HG03060 (cell line): ENCODE results near the gene BICC1.

Experiments
- ATAC-seq: cut with Tn5 transposase; IDR thresholded peaks from one replicate; pipeline ENCODE4 v1.9.1; 2021; ENCODE audit warnings: low read depth, moderate number of reproducible peaks; ENCODE audit not compliant: unreplicated experiment

The BICC1 gene

GRCh38 chr10:58806970-58807628 is 294.4 kb downstream of the BICC1 start:
- no peak for ATAC-seq

GRCh38 chr10:58807629-58808022 is 295.0 kb downstream of the BICC1 start:
- no peak for ATAC-seq

- ATAC-seq, result no peak
Measured at GRCh38 chr10:58810751-58811150, 298.1 kb downstream of the BICC1 start.

GRCh38 chr10:58813573-58813972 is 300.9 kb downstream of the BICC1 start:
- no peak for ATAC-seq

- no peak for ATAC-seq
Measured at GRCh38 chr10:58817201-58817846, 304.7 kb downstream of the BICC1 start.

- no peak for ATAC-seq
Measured at GRCh38 chr10:58818900-58819299, 306.2 kb downstream of the BICC1 start.

GRCh38 chr10:58820386-58820785 is 307.7 kb downstream of the BICC1 start:
- no peak for ATAC-seq

- ATAC-seq, result no peak
Measured at GRCh38 chr10:58820861-58821751, 308.4 kb downstream of the BICC1 start.

GRCh38 chr10:58821752-58822056 is 309.0 kb downstream of the BICC1 start:
- no peak for ATAC-seq

GRCh38 chr10:58823983-58824382 is 311.3 kb downstream of the BICC1 start:
- no peak for ATAC-seq

GRCh38 chr10:58824396-58824795 is 311.7 kb downstream of the BICC1 start:
- no peak for ATAC-seq

GRCh38 chr10:58826694-58827093 is 314.0 kb downstream of the BICC1 start:
- no peak for ATAC-seq

GRCh38 chr10:58827381-58827780 is 314.7 kb downstream of the BICC1 start:
- ATAC-seq, result no peak

GRCh38 chr10:58829839-58830238 is 317.2 kb downstream of the BICC1 start:
- no peak for ATAC-seq

GRCh38 chr10:58830697-58831096 is 318.0 kb downstream of the BICC1 start:
- no peak for ATAC-seq

GRCh38 chr10:58833771-58834561 is 321.3 kb downstream of the BICC1 start:
- no peak for ATAC-seq

GRCh38 chr10:58836176-58836700 is 323.6 kb downstream of the BICC1 start:
- ATAC-seq, result no peak

GRCh38 chr10:58836991-58837575 is 324.4 kb downstream of the BICC1 start:
- no peak for ATAC-seq

- no peak for ATAC-seq
Measured at GRCh38 chr10:58837826-58838225, 325.2 kb downstream of the BICC1 start.

GRCh38 chr10:58838561-58839208 is 326.0 kb downstream of the BICC1 start:
- no peak for ATAC-seq
